KMS-11 (cell line): ENCODE results near the gene SPDYE6.
"Not testable (repeated sequence)": the region's sequence is repeated elsewhere in the genome, so short reads cannot be mapped to it uniquely, and the experiment has no call there.

Source experiments
- H2AFZ ChIP-seq: fragments of 200-600 bp; sonication (generic); 2 replicates; pipeline ENCODE4 v1.6.1; 2016; ENCODE audit warnings: antibody characterized with exemption, mixed run types, low read depth
- H3K27ac ChIP-seq: fragments of 200-600 bp; sonication (generic); 2 replicates; pipeline ENCODE4 v1.6.1; 2016; ENCODE audit warnings: mild to moderate bottlenecking, mixed run types
- H3K27me3 ChIP-seq: fragments of 200-600 bp; sonication (generic); 2 replicates; pipeline ENCODE4 v1.6.1; 2017; ENCODE audit warnings: mild to moderate bottlenecking, low read depth, mixed run types, moderate library complexity; ENCODE audit not compliant: insufficient read depth
- H3K36me3 ChIP-seq: fragments of 200-600 bp; sonication (generic); 2 replicates; pipeline ENCODE4 v1.6.1; 2017; ENCODE audit warnings: mild to moderate bottlenecking, mixed run types; ENCODE audit not compliant: insufficient read depth
- H3K4me1 ChIP-seq: fragments of 200-600 bp; sonication (generic); 2 replicates; pipeline ENCODE4 v1.6.1; 2016; ENCODE audit warnings: mild to moderate bottlenecking, low read depth, mixed run types; ENCODE audit not compliant: poor library complexity, severe bottlenecking
- H3K4me2 ChIP-seq: fragments of 200-600 bp; sonication (generic); 2 replicates; pipeline ENCODE4 v1.7.0; 2016; ENCODE audit warnings: mild to moderate bottlenecking, mixed run types
- H3K4me3 ChIP-seq: fragments of 200-600 bp; sonication (generic); IDR thresholded peaks from 2 replicates; pipeline ENCODE4 v1.6.1; 2017; ENCODE audit warnings: low read depth, low read length, mixed read lengths; ENCODE audit not compliant: insufficient read depth
- H3K79me2 ChIP-seq: fragments of 200-600 bp; sonication (generic); 2 replicates; pipeline ENCODE4 v1.6.1; 2016; ENCODE audit warnings: low read depth, mixed run types; ENCODE audit not compliant: insufficient read depth
- H3K9ac ChIP-seq: fragments of 200-600 bp; sonication (generic); 2 replicates; pipeline ENCODE4 v1.6.1; 2016; ENCODE audit warnings: mild to moderate bottlenecking, mixed run types
- H4K20me1 ChIP-seq: fragments of 200-600 bp; sonication (generic); 2 replicates; pipeline ENCODE4 v1.6.1; 2016; ENCODE audit warnings: mild to moderate bottlenecking, mixed run types; ENCODE audit not compliant: insufficient read depth
- CTCF ChIP-seq: fragments of 200-600 bp; sonication (generic); conservative IDR thresholded peaks from 2 replicates; pipeline ENCODE4 v1.6.1; 2017; ENCODE audit warnings: low read depth, mild to moderate bottlenecking, antibody characterized with exemption, low read length, moderate library complexity, mixed read lengths

Gene SPDYE6

GRCh38 chr7:102356344-102356743 lies at the start of gene SPDYE6:
TSS of gene SPDYE6 (minus strand) at chr7:102356444. CDS start at chr7:102356023, 421 bp downstream.
- not testable (repeated sequence) for H3K4me3 ChIP-seq, H3K4me2 ChIP-seq, H3K36me3 ChIP-seq, H3K79me2 ChIP-seq, H2AFZ ChIP-seq, H3K9ac ChIP-seq, H3K4me1 ChIP-seq, H3K27ac ChIP-seq, H4K20me1 ChIP-seq, H3K27me3 ChIP-seq

- not testable (repeated sequence) for H3K4me3 ChIP-seq, H3K27ac ChIP-seq, H3K79me2 ChIP-seq, H3K9ac ChIP-seq, H3K4me2 ChIP-seq, H4K20me1 ChIP-seq, H3K27me3 ChIP-seq, H2AFZ ChIP-seq, H3K36me3 ChIP-seq
- peaks cover 69% of the 10 kb centered on the region for H3K4me1 ChIP-seq
Measured at GRCh38 chr7:102404862-102405188, 48.6 kb upstream of the SPDYE6 start.

GRCh38 chr7:102404005-102404861 lies 48.0 kb upstream of the SPDYE6 start:
- peak overlapping the region; percentile 31; the same call in 1 of the 2 replicates for H3K27ac ChIP-seq

GRCh38 chr7:102403563-102403962 lies 47.3 kb upstream of the SPDYE6 start:
- H4K20me1 ChIP-seq: no peaks in the 10 kb centered on the region
- H3K4me1 ChIP-seq: peaks cover 68% of the 10 kb centered on the region
- no peak overlapping the region; the same call in 1 of the 2 replicates for H3K4me2 ChIP-seq
- no peaks in the 10 kb centered on the region for H3K27me3 ChIP-seq
- H2AFZ ChIP-seq: no peak overlapping the region
- no peak for TF ChIP-seq CTCF
- H3K27ac ChIP-seq: peak overlapping the region; percentile 31; the same call in 1 of the 2 replicates
- H3K36me3 ChIP-seq: peaks cover 14% of the 10 kb centered on the region; the same call in 1 of the 2 replicates
- H3K4me3 ChIP-seq: no peak overlapping the region
- H3K79me2 ChIP-seq: peaks cover 8% of the 10 kb centered on the region; the same call in 1 of the 2 replicates
- H3K9ac ChIP-seq: no peak overlapping the region

More at GRCh38 chr7:102404005-102404861, 48.0 kb upstream of the SPDYE6 start:
- H2AFZ ChIP-seq: no peak overlapping the region
- H4K20me1 ChIP-seq: no peaks in the 10 kb centered on the region
- peaks cover 70% of the 10 kb centered on the region for H3K4me1 ChIP-seq
- H3K27me3 ChIP-seq: no peaks in the 10 kb centered on the region
- H3K4me2 ChIP-seq: peak overlapping the region; percentile 59; the same call in 1 of the 2 replicates
- H3K36me3 ChIP-seq: peaks cover 13% of the 10 kb centered on the region; the same call in 1 of the 2 replicates
- no peak overlapping the region for H3K4me3 ChIP-seq
- peak; percentile 88 for TF ChIP-seq CTCF
- no peak overlapping the region; the same call in 1 of the 2 replicates for H3K9ac ChIP-seq
- peaks cover 8% of the 10 kb centered on the region; the same call in 1 of the 2 replicates for H3K79me2 ChIP-seq

DNA sequence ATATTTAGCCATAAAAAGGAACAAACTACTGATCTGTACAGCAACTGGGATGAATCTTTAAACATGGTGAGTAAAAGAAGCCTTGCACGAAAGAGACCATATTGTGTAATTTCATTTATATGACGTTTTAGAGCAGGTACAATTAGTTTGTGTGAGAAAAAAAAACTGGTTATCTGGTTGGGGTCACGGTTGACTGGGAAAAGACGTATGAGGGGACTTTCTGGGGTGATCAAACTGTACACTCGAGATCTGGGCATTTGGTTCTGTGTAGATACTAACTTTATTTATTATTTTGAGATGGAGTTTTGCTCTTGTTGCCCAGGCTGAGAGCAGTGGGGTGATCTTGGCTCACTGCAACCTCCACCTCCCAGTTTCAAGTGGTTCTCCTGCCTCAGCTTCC lies 44.1 kb upstream of the SPDYE6 start:
- H3K79me2 ChIP-seq: peaks cover 28% of the 10 kb centered on the region
- H3K36me3 ChIP-seq: peaks cover 9% of the 10 kb centered on the region; the same call in 1 of the 2 replicates
- H3K27me3 ChIP-seq: no peaks in the 10 kb centered on the region
- no peak overlapping the region for H3K27ac ChIP-seq
- no peak overlapping the region for H2AFZ ChIP-seq
- no peak overlapping the region for H3K4me2 ChIP-seq
- no peak for TF ChIP-seq CTCF
- no peak overlapping the region for H3K9ac ChIP-seq
- peaks cover 72% of the 10 kb centered on the region for H3K4me1 ChIP-seq
- no peaks in the 10 kb centered on the region for H4K20me1 ChIP-seq
- H3K4me3 ChIP-seq: no peak overlapping the region
